ENCODE data around the gene PTGFRN. TPM values are rescaled to one million over a fixed set of nuclear protein-coding genes. Genes with fewer than 3 reads are reported as not detected.

PTGFRN gene
- total RNA-seq, 2 donors from 2014 or later, result 41.6 to 43.2 TPM

- peaks cover 4% of the 10 kb centered on the region for H3K4me1 Mint-ChIP-seq
- H3K9me3 Mint-ChIP-seq, result no peaks in the 10 kb centered on the region
- Histone ChIP-seq H3K9me3 (ENCODE audit: control insufficient read depth, low read length) (no peaks in the 10 kb centered on the region), H3K9ac (ENCODE audit: extremely low read depth, low read length, poor library complexity, severe bottlenecking) (no peak overlapping the region), H3K27ac (ENCODE audit: low read depth, low read length) (no peak overlapping the region), H3K36me3 (ENCODE audit: control insufficient read depth, insufficient read depth, low read length) (no peaks in the 10 kb centered on the region), H3K27me3 (ENCODE audit: control insufficient read depth, insufficient read depth, low read length, poor library complexity, severe bottlenecking) (no peaks in the 10 kb centered on the region), H3K4me1 (ENCODE audit: control insufficient read depth, insufficient read depth, low read length) (no peaks in the 10 kb centered on the region), H3K4me3 (ENCODE audit: low read length) (no peak overlapping the region)
- DNase-seq, result no peak
- H3K36me3 Mint-ChIP-seq (ENCODE audit: low read depth), result peaks cover 2% of the 10 kb centered on the region
- H3K27me3 Mint-ChIP-seq (ENCODE audit: insufficient read depth), result no peaks in the 10 kb centered on the region
- no peak overlapping the region for H3K4me3 Mint-ChIP-seq
- TF ChIP-seq, protein P1, sequence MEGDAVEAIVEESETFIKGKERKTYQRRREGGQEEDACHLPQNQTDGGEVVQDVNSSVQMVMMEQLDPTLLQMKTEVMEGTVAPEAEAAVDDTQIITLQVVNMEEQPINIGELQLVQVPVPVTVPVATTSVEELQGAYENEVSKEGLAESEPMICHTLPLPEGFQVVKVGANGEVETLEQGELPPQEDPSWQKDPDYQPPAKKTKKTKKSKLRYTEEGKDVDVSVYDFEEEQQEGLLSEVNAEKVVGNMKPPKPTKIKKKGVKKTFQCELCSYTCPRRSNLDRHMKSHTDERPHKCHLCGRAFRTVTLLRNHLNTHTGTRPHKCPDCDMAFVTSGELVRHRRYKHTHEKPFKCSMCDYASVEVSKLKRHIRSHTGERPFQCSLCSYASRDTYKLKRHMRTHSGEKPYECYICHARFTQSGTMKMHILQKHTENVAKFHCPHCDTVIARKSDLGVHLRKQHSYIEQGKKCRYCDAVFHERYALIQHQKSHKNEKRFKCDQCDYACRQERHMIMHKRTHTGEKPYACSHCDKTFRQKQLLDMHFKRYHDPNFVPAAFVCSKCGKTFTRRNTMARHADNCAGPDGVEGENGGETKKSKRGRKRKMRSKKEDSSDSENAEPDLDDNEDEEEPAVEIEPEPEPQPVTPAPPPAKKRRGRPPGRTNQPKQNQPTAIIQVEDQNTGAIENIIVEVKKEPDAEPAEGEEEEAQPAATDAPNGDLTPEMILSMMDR (conservative IDR thresholded peaks at IDR 0.05), result no peak
- H3K27ac Mint-ChIP-seq, result no peak overlapping the region
- WGBS, 2 experiments (ENCODE audit: insufficient coverage in 1 of 2, insufficient read length in 1 of 2), result 96% methylated on average over 3 of the region's 3 CpGs
Observed at GRCh38 chr1:117011334-117011733, 101.6 kb downstream of the PTGFRN start.

- H3K27ac ChIP-seq (ENCODE audit: low read depth, low read length), result no peak overlapping the region
- no peaks in the 10 kb centered on the region for H3K9me3 ChIP-seq (ENCODE audit: control insufficient read depth, low read length)
- Mint-ChIP-seq H3K27me3 (ENCODE audit: insufficient read depth) (no peaks in the 10 kb centered on the region), H3K4me3 (no peak overlapping the region), H3K9me3 (no peaks in the 10 kb centered on the region), H3K4me1 (peaks cover 4% of the 10 kb centered on the region), H3K27ac (no peak overlapping the region), H3K36me3 (ENCODE audit: low read depth) (peaks cover 2% of the 10 kb centered on the region)
- no peaks in the 10 kb centered on the region for H3K27me3 ChIP-seq (ENCODE audit: control insufficient read depth, insufficient read depth, low read length, poor library complexity, severe bottlenecking)
- H3K36me3 ChIP-seq (ENCODE audit: control insufficient read depth, insufficient read depth, low read length), result no peaks in the 10 kb centered on the region
- H3K9ac ChIP-seq (ENCODE audit: extremely low read depth, low read length, poor library complexity, severe bottlenecking), result no peak overlapping the region
- no peak for DNase-seq
- no peaks in the 10 kb centered on the region for H3K4me1 ChIP-seq (ENCODE audit: control insufficient read depth, insufficient read depth, low read length)
- WGBS, 2 experiments (ENCODE audit: insufficient coverage in 1 of 2, insufficient read length in 1 of 2), result 84 to 93% methylated on average over 3 to 5 of the region's 5 CpGs
- no peak overlapping the region for H3K4me3 ChIP-seq (ENCODE audit: low read length)
- TF ChIP-seq, protein P1 (conservative IDR thresholded peaks at IDR 0.05), result no peak
Observed at GRCh38 chr1:117013309-117013858, 103.7 kb downstream of the PTGFRN start.

- H3K27ac ChIP-seq (ENCODE audit: low read depth, low read length), result no peak overlapping the region
- no peaks in the 10 kb centered on the region for H3K4me1 ChIP-seq (ENCODE audit: control insufficient read depth, insufficient read depth, low read length)
- no peaks in the 10 kb centered on the region for H3K27me3 Mint-ChIP-seq (ENCODE audit: insufficient read depth)
- H3K9me3 ChIP-seq (ENCODE audit: control insufficient read depth, low read length), result no peaks in the 10 kb centered on the region
- peaks cover 4% of the 10 kb centered on the region for H3K4me1 Mint-ChIP-seq
- H3K36me3 ChIP-seq (ENCODE audit: control insufficient read depth, insufficient read depth, low read length), result no peaks in the 10 kb centered on the region
- peaks cover 2% of the 10 kb centered on the region for H3K36me3 Mint-ChIP-seq (ENCODE audit: low read depth)
- TF ChIP-seq, protein P1 (conservative IDR thresholded peaks at IDR 0.05), result no peak
- H3K9me3 Mint-ChIP-seq, result no peaks in the 10 kb centered on the region
- no peak overlapping the region for H3K27ac Mint-ChIP-seq
- no peak overlapping the region for H3K9ac ChIP-seq (ENCODE audit: extremely low read depth, low read length, poor library complexity, severe bottlenecking)
- DNase-seq, result no peak
- H3K27me3 ChIP-seq (ENCODE audit: control insufficient read depth, insufficient read depth, low read length, poor library complexity, severe bottlenecking), result no peaks in the 10 kb centered on the region
- H3K4me3 Mint-ChIP-seq, result no peak overlapping the region
- no peak overlapping the region for H3K4me3 ChIP-seq (ENCODE audit: low read length)
- WGBS, 2 experiments (ENCODE audit: insufficient coverage in 1 of 2, insufficient read length in 1 of 2), result 92 to 93% methylated on average over 5 of the region's 5 CpGs
Observed at GRCh38 chr1:117014209-117014608, 104.5 kb downstream of the PTGFRN start.
